GM18520 (cell line): ENCODE measurements around the gene MEGF8.

Source experiments
- ATAC-seq: cut with Tn5 transposase; IDR thresholded peaks from one replicate; pipeline ENCODE4 v1.9.1; 2021; ENCODE audit not compliant: unreplicated experiment

Gene MEGF8

DNA sequence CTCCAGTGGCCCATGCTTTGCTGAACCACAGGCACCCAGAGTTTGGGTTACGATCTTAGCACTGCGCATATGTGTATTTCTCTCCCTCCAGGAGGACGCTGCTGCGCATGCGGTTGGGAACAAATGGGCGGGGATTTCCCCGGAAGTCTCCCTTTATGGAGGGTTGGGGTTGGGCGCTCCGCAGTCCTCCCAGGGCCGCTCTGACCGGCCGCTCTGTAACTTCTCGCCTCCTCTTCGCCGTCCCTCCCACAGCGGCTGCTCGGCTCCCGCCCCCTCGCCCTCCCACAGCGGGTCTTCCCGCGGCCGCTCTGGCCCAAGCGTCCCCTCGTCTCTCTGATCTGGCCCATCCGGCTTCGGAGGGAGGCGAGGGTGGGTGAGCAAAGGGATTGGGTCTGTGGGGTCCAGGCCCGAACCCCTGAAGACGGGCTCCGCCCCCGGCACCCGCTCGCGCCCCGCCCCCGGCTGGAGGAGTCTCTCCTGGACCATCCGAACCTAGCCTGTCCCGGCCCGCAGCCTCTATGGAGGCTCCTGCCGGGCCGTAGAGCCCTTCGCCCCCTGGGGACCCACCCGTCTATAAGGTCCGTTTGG is at the start of gene MEGF8:
TSS of gene MEGF8 (plus strand) at position 328 of the 588 bp plus-strand sequence. CDS start 609 bp downstream, outside the sequence.
- peak; percentile 96 for ATAC-seq

GRCh38 chr19:42276284-42276683 is 49.2 kb upstream of the MEGF8 start:
- ATAC-seq: no peak

- no peak for ATAC-seq
Measured at GRCh38 chr19:42276821-42277220, 48.6 kb upstream of the MEGF8 start.

DNA sequence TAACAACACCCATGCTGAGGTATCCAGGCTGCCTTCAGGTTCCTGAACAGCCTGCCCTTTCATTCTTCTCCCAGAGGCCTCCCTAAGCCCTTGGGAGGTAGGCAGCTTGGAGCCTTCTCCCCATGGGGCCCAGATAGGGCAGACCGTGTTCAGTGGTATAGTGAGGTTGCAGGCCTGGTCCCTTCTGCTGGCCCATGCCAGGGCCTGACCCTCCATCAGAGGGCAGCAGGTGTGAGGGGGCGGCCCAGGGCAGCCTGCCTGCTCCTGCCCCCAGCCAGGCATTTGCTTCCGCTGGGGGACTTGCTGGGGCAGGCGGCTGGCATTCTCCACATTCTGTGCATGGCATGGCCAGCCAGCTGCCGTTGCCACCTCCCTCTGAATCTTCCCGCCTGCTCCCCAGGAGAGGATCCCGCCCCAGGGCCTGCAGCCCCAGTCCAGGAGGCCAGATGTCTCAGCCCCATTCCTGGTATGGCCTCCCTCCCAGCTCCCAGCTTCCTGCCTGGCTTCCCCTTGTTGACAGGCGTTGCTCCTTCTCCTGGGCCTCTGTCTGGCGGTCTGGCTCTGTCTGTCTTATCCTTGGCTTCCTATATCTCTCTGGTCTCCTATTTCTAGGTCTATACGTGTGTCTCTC is 47.5 kb upstream of the MEGF8 start:
- ATAC-seq: no peak

DNA sequence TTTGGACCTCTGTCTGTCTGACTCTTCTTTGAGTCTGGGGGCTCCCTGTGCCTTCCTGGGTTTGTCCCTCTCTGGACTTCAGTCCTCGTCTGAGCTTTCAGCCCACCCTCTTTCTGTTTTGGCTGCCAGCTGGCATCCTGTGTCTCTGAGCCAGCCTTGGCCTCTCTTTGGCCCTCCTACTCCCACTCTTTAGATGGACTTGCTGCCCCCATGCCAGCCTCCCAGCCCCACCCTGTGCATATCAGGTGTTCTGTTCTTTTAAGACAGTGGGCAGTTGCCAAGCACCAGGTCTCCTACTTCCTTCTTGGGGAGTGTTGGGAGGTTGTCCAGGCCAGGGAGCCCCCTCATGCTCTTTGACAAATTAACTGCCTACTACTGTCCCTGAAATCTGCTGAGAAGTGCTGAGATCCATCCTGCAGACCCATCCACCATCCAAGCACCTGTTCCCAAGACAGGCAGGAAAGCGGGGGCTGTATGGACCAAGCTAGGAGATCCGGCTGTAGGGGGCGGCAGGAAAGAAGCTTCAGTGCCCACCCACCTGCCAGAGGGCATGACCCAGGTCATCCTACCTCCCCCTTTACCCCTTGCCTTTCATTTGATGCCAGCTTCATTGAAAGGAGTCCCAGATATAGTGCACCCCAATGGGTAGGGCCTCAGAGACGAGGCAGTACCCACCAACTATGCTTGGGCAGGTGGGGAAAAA is 46.8 kb upstream of the MEGF8 start:
- ATAC-seq: no peak

DNA sequence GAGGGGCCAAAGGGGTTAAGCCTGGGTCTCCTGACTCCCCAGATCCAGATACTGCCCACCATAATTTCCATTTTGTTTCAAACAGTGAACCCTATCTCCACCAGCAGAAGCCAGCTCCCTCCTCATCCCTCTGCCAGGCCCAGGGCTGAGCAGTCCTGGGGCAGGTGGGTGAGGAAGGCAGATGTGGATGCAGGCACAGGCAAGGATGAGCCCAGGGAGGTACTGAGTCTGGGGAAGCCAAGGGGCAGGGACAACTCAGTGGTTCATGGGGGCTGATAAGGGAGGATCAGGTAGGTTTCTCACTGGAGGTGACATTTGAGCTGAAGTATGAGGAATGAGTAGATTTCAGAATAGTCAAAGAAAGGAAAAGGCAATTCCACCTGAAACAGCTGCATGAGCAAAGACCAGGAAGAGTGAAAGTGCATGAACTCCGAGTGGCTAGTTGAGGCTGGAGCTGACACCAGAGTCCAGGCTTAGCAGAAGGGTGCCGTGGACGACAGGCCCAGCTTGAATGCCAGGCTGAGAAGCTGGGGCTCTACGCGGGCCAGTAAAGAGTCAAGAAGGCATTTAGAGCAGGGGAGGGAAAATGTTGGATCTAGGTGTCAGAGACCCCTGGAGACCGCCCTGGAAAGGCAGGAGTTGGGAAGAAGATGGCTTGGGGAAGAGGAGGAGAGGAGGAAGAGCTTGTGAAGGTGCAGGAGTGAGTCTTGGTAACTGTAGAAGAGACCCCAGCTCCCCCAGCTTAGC is 46.1 kb upstream of the MEGF8 start:
- no peak for ATAC-seq

DNA sequence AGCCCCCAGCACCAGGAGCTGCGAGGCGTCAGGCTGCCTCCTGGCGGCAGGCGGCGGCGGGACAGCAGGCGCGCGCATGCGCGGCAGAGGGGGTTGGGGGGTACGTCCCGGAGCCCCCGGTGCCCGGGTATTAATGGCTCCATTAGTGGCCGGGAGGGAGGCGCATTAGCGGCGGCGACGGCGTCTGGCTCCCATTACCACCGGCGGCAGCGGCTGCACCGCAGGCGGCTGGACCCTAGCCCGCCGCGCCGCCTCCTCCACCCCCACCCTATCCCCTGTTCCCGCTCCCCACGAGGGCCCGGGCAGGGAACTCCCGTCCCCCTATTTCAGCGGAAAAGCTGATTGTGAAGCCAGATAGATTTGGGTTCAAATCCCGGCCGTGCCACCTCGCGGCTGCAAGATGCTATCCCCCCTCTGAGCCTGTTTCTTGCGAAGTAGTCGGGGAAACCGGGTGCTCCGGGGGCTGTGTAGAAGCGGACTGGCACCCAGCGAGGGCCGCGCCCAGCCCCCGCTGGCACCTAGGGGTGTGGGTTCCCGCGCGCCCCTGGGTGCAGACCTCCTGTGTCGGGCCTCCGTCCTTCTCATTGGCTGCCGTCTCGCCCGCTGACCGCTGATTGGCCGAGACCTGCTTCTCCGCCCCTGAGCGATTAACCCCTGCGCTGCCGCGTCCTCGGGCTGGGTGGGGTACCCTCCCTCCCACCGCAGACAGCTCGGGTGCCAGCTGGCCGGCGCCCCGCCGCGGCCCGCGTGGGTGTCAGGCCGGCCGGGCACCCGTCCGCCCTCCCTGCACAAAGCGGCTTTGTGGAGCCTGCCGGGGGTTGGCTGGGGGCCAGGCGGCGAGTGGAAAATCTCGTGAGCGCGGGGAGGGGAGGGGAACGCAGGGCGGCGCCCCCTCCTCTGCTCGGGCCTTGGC is 45.3 kb upstream of the MEGF8 start:
- peak; percentile 22 for ATAC-seq

DNA sequence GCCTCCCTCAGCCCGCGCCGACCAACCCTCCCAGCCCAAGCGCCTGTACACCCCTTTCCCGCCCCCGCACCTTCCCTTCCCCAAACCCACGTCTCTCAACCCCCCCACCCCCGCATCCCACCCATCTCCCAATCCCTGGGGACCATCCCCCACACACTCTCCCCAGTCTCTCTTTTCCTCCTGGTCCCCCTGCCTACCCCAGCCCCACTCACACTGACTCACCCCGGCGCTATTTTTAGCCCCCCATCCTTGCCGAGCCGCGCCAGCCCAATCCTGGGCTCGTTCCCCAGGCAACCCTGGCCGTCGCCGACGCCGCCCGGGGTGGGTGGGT is 44.7 kb upstream of the MEGF8 start:
- ATAC-seq: no peak

DNA sequence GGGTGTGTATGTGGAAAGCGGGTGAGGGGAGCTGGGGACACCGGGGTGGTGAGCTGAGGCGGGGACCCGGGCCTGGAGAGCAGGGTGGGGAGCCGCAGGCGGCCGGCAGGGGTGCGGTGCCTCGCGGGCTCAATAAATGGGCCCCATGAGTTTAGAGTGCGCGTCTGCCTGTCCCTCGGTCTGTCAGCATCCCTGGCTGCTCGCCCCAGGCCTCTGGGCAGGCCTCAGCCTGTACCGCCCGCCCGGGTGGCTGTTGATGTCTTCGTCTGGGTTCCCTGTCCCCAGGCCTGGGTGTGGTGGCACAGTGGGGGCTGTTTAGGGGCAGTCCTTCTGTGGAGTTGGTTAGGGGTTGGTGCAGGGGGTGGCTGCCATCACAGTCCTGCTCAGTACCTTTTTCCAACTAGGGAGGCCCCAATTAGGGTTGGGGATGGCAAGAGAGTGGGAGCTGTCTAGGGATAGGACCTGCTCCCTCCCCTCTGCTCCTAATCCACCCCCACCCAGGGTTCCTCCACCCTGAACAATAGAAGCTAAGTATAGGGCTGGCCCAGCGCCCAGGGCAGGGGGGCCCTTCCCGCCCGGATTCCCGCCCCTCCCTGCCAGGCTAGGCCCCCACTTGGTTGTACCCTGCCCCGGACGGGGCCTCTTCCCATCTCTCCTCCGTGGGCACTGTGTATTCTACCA is 44.1 kb upstream of the MEGF8 start:
- no peak for ATAC-seq

GRCh38 chr19:42281827-42282762 is 43.3 kb upstream of the MEGF8 start:
- ATAC-seq: no peak

DNA sequence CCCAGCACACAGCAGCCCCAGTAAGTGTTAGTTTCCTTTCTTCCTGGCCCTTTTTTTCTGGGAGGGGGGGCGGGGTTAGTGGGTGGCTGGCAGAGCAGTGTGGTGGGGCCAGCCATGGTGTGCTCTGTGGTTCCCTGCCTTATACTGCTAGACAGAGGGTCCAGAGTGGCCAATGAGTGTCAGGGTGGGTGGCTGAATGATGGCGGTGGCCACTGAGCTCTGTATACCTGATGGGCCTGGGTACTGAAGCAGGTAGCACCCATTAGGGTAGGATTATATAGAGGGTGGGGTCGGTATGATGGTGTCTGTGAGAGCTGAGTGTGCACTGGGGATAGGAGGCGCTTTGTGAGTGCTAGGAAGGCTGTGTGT is 42.6 kb upstream of the MEGF8 start:
- ATAC-seq: no peak

GRCh38 chr19:42283188-42284065 is 42.0 kb upstream of the MEGF8 start:
- peak; percentile 30 for ATAC-seq

DNA sequence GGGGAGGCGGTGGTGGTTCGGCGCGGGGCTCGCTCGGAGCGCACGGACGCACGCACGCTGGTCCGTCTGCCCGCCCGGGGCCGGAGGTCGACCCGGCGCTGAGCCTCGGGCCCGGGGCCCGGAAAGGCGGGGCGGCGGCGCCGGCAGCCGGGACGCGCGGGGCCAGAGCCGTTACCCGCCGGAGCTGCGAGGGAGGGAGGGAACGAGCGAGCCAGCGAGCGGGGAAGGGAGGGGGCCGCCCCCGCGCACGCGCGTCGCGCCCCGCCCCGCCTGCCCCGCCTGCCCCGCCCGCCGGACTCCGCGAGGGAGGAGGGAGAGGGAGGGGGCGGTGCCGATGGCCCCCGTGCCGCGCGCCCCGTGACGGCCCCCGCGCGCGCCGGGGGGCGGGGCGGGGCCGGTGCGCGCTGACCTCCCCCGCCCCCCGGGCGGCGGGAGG is 41.4 kb upstream of the MEGF8 start:
- peak; percentile 22 for ATAC-seq

GRCh38 chr19:42284591-42285341 is 40.7 kb upstream of the MEGF8 start:
- no peak for ATAC-seq

- ATAC-seq: no peak
Measured at GRCh38 chr19:42285541-42285941, 39.9 kb upstream of the MEGF8 start.

GRCh38 chr19:42285988-42286348 is 39.5 kb upstream of the MEGF8 start:
- no peak for ATAC-seq

DNA sequence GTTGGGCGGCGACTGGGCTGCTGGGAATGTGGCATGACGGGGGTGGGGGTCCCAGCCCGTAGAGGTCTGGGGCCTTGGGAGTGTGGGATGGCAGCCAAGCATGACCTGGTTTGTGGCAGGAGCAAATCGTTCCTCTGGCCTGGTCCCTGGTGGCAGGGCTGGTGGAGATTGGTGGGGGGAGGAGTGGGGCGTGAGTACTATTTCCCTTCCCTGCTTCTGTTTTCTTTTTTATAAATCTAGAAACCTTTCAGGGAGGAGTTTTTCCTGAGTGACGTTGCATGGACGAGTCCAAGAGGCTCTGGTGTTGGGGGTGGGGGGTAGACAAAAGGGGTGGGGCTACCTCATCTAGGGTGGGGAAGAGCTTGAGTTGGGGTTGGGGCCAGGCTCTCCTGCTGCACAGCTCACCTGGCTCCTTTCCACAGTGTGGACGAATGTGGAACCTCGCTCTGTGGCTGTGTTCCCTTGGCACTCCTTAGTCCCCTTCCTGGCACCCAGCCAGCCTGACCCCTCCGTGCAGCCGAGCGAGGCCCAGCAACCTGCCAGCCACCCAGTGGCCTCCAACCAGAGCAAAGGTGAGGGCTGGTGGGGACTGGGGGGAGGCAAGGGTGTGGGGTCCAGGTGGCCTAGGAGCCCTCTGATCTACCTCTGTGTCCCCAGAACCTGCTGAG is 39.0 kb upstream of the MEGF8 start:
- ATAC-seq: no peak
